Loucy (cell line): Measurements from ENCODE around the gene CUEDC2.

ENCODE experiments used
- EZH2phosphoT487 ChIP-seq: fragments of 200-600 bp; IDR thresholded peaks from 2 replicates; pipeline ENCODE4 v1.6.1; 2018; ENCODE audit warnings: antibody characterized with exemption, mild to moderate bottlenecking, moderate library complexity, borderline replicate concordance
- TF ChIP-seq, protein P1 (sequence below): fragments of 200-600 bp; sonication (generic); conservative IDR thresholded peaks from 2 replicates; pipeline ENCODE4 v1.5.1; 2014; ENCODE audit warnings: mild to moderate bottlenecking, antibody characterized with exemption, low read length

DNA sequence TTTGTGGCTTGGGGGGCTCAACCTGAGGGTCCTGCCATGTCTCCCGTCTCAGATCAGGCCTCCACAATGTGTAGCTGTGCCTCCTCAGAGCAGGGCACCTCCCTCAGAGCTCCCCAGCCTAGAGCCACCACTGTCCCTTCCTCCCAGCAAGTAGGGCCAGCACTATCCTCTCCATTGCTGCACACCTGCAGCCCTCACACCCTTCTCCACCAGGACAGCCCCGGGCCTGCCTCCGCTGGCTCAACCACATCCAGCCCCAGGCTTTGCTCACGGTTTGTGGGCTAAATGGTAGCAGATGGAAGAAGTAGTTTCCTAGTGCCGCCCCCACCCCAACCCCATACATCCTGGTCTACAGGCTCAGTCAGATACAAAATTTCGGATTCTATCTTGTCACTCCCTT, 26.7 kb downstream of the CUEDC2 start:
- TF ChIP-seq, protein P1, sequence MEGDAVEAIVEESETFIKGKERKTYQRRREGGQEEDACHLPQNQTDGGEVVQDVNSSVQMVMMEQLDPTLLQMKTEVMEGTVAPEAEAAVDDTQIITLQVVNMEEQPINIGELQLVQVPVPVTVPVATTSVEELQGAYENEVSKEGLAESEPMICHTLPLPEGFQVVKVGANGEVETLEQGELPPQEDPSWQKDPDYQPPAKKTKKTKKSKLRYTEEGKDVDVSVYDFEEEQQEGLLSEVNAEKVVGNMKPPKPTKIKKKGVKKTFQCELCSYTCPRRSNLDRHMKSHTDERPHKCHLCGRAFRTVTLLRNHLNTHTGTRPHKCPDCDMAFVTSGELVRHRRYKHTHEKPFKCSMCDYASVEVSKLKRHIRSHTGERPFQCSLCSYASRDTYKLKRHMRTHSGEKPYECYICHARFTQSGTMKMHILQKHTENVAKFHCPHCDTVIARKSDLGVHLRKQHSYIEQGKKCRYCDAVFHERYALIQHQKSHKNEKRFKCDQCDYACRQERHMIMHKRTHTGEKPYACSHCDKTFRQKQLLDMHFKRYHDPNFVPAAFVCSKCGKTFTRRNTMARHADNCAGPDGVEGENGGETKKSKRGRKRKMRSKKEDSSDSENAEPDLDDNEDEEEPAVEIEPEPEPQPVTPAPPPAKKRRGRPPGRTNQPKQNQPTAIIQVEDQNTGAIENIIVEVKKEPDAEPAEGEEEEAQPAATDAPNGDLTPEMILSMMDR: no peak
- TF ChIP-seq EZH2phosphoT487: no peak
